Measurements from ENCODE around the gene TRIM9.

GRCh38 chr14:50937325-50937724, 157.6 kb downstream of the TRIM9 start:
- TF ChIP-seq CTCF (conservative IDR thresholded peaks at IDR 0.05) (no peak), ZFX (IDR thresholded peaks at IDR 0.05) (no peak)
